Caco-2 (cell line): ENCODE measurements around the gene CLPTM1. TPM values are rescaled to one million over a fixed set of nuclear protein-coding genes. Genes with fewer than 3 reads are reported as not detected.
A peak's percentile ranks its signal among the peaks of the same experiment; 100 is the strongest.
"Not testable (repeated sequence)": the region's sequence is repeated elsewhere in the genome, so short reads cannot be mapped to it uniquely, and the experiment has no call there.

Experiments
- BruUV-seq: library from RNA; stranded (reverse); fragments of 400-500 nt; replicated peaks from 2 replicates; lab custom pipeline; 2021; lab: Mats Ljungman, UMichigan
- CTCF ChIA-PET: fragments of 300-600 bp; sonication (Branson Sonifier 250); formaldehyde crosslinking; loops from one replicate; lab custom pipeline; 2022; ENCODE audit warnings: antibody characterized with exemption; lab: Charles Lee
- POLR2A ChIA-PET: fragments of 300-600 bp; sonication (Branson Sonifier 250); formaldehyde crosslinking; loops from one replicate; lab custom pipeline; 2022; ENCODE audit warnings: antibody characterized with exemption; lab: Charles Lee
- DNase-seq, 2 experiments: peaks; one replicate each; pipeline versions ENCODE4 v3.0.0 to v3.0.0-alpha.2; 2020 to 2022
- H3K27me3 ChIP-seq: replicated peaks from 2 replicates; pipeline ENCODE4 v1.6.0; 2011; ENCODE audit warnings: low read length; ENCODE audit not compliant: control insufficient read depth, insufficient read depth
- H3K36me3 ChIP-seq: 2 replicates; pipeline ENCODE4 v1.5.1; 2011; ENCODE audit warnings: low read length; ENCODE audit not compliant: control insufficient read depth, insufficient read depth
- H3K4me1 ChIP-seq: fragments of 250-450 bp; sonication (Bioruptor Pico); 2 replicates; pipeline ENCODE4 v1.5.1; 2020; ENCODE audit warnings: mild to moderate bottlenecking
- H3K4me3 ChIP-seq: 2 replicates; pipeline ENCODE4 v1.5.1; 2011; ENCODE audit warnings: low read depth, mild to moderate bottlenecking, control low read depth, low read length
- H3K9me3 ChIP-seq: fragments of 250-450 bp; sonication (Bioruptor Pico); 2 replicates; pipeline ENCODE4 v1.5.1; 2020; ENCODE audit warnings: mild to moderate bottlenecking, moderate library complexity
- H3K27ac Mint-ChIP-seq: one replicate; pipeline ENCODE4 v1.8.0; 2022; ENCODE audit warnings: mixed read lengths; ENCODE audit not compliant: unreplicated experiment
- H3K27me3 Mint-ChIP-seq: one replicate; pipeline ENCODE4 v1.8.0; 2022; ENCODE audit warnings: mixed read lengths; ENCODE audit not compliant: insufficient read depth, unreplicated experiment
- H3K36me3 Mint-ChIP-seq: one replicate; pipeline ENCODE4 v1.8.0; 2022; ENCODE audit warnings: mild to moderate bottlenecking, mixed read lengths; ENCODE audit not compliant: insufficient read depth, unreplicated experiment
- H3K4me1 Mint-ChIP-seq: one replicate; pipeline ENCODE4 v1.8.0; 2022; ENCODE audit warnings: low read depth, mixed read lengths; ENCODE audit not compliant: unreplicated experiment
- H3K4me3 Mint-ChIP-seq: one replicate; pipeline ENCODE4 v1.8.0; 2022; ENCODE audit warnings: mild to moderate bottlenecking, moderate library complexity, mixed read lengths; ENCODE audit not compliant: unreplicated experiment
- H3K9me3 Mint-ChIP-seq: one replicate; pipeline ENCODE4 v1.8.0; 2022; ENCODE audit warnings: mixed read lengths; ENCODE audit not compliant: unreplicated experiment
- intact Hi-C: fragments of 100-400 bp; cut with micrococcal nuclease; formaldehyde crosslinking; loops from one replicate; pipeline ENCODE4 v1.10.0; 2022; ENCODE audit not compliant: unreplicated experiment
- total RNA-seq: library from RNA; stranded (reverse); gene quantifications from 2 replicates; pipeline ENCODE4 v1.2.3, GENCODE V29; 2022
- TF ChIP-seq, protein P1 (sequence below), 2 experiments: fragments of 200-600 bp in 1 of 2; IDR thresholded peaks; 1 replicate in 1 of 2; 2 replicates in 1 of 2; pipeline versions ENCODE4 v1.5.1 to v1.8.0; 2011 to 2022; ENCODE audit warnings: antibody characterized with exemption in 1 of 2, control low read depth in 1 of 2, inconsistent platforms in 1 of 2, low read depth in 1 of 2, low read length in 1 of 2, mild to moderate bottlenecking in 1 of 2, moderate library complexity in 1 of 2; ENCODE audit not compliant: insufficient read depth in 1 of 2, severe bottlenecking in 1 of 2, unreplicated experiment in 1 of 2

The CLPTM1 gene
- total RNA-seq, 1 experiment from 2014 or later, result 144 TPM

DNA sequence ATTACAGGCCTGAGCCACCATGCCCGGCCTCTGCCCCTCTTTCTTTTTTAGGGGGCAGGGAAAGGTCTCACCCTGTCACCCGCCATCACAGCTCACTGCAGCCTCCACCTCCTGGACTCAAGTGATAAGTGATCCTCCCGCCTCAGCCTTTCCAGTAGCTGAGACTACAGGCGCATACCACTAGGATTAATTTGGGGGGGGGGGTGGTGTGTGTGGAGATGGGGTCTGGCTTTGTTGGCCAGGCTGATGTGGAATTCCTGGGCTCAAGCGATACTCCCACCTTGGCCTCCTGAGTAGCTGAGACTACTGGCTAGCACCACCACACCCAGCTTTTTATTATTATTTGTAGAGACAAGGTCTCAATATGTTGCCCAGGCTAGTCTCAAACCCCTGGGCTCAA is 45.4 kb upstream of the CLPTM1 start:
- no peaks in the 10 kb centered on the region for H3K27me3 Mint-ChIP-seq
- H3K9me3 Mint-ChIP-seq, result no peaks in the 10 kb centered on the region
- no peak for DNase-seq
- peaks cover 8% of the 10 kb centered on the region for H3K36me3 ChIP-seq
- peaks cover 58% of the 10 kb centered on the region for H3K4me1 Mint-ChIP-seq
- BruUV-seq, result no TSS peak
- H3K36me3 Mint-ChIP-seq, result peaks cover 88% of the 10 kb centered on the region
- intact Hi-C loops, result loop anchor here (10.0 kb wide), 2 partner anchors 95 to 165 kb away; partner anchors contain the start of genes GEMIN7, RELB and ZNF296
- H3K9me3 ChIP-seq, result no peaks in the 10 kb centered on the region
- POLR2A ChIA-PET, result interaction anchor here (0.5 to 0.9 kb wide), 3 partner anchors 26 to 148 kb away, joined by 3 to 11 read pairs (median 3); no protein-coding TSS in a partner anchor
- no peak overlapping the region for H3K4me3 ChIP-seq
- peaks cover 33% of the 10 kb centered on the region for H3K4me1 ChIP-seq
- TF ChIP-seq, protein P1, sequence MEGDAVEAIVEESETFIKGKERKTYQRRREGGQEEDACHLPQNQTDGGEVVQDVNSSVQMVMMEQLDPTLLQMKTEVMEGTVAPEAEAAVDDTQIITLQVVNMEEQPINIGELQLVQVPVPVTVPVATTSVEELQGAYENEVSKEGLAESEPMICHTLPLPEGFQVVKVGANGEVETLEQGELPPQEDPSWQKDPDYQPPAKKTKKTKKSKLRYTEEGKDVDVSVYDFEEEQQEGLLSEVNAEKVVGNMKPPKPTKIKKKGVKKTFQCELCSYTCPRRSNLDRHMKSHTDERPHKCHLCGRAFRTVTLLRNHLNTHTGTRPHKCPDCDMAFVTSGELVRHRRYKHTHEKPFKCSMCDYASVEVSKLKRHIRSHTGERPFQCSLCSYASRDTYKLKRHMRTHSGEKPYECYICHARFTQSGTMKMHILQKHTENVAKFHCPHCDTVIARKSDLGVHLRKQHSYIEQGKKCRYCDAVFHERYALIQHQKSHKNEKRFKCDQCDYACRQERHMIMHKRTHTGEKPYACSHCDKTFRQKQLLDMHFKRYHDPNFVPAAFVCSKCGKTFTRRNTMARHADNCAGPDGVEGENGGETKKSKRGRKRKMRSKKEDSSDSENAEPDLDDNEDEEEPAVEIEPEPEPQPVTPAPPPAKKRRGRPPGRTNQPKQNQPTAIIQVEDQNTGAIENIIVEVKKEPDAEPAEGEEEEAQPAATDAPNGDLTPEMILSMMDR (IDR thresholded peaks at IDR 0.05; ENCODE audit: insufficient read depth in 1 of 2, low read depth in 1 of 2, low read length in 1 of 2, severe bottlenecking in 1 of 2, unreplicated experiment in 1 of 2), result no peak
- H3K27ac Mint-ChIP-seq, result peak overlapping the region; percentile 13
- H3K4me3 Mint-ChIP-seq, result no peak overlapping the region
- CTCF ChIA-PET, result interaction anchor here (0.6 kb wide), 2 partner anchors 64 to 144 kb away, joined by 3 to 5 read pairs; partner anchors contain the start of gene NECTIN2
- no peaks in the 10 kb centered on the region for H3K27me3 ChIP-seq

DNA sequence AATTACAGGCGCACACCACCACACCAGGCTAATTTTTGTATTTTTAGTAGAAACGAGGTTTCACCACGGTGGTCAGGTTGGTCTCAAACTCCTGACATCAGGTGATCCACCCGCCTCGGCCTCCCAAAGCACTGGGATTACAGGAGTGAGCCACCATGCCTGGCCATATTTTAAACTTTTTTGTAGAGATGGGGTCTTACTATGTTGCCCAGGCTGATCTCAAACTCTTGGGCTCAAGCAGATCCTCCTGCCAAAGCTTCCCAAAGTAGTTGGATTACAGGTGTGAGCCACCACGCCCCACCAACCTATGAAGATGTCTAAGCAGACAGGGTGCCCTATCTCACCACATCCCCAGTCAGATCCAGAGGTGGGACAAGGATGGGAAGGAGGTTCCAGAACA is 43.3 kb upstream of the CLPTM1 start:
- DNase-seq, H3K27ac Mint-ChIP-seq, H3K9me3 ChIP-seq, H3K9me3 Mint-ChIP-seq, intact Hi-C loops, H3K4me3 ChIP-seq, H3K27me3 ChIP-seq, POLR2A ChIA-PET, H3K4me3 Mint-ChIP-seq, BruUV-seq, H3K36me3 ChIP-seq, H3K27me3 Mint-ChIP-seq: not testable (repeated sequence)
- peaks cover 23% of the 10 kb centered on the region for H3K4me1 ChIP-seq
- Mint-ChIP-seq H3K36me3 (peaks cover 74% of the 10 kb centered on the region), H3K4me1 (peaks cover 54% of the 10 kb centered on the region)
- CTCF ChIA-PET, result interaction anchor here (0.6 kb wide), 2 partner anchors 23 to 60 kb away, joined by 4 to 7 read pairs; no protein-coding TSS in a partner anchor

DNA sequence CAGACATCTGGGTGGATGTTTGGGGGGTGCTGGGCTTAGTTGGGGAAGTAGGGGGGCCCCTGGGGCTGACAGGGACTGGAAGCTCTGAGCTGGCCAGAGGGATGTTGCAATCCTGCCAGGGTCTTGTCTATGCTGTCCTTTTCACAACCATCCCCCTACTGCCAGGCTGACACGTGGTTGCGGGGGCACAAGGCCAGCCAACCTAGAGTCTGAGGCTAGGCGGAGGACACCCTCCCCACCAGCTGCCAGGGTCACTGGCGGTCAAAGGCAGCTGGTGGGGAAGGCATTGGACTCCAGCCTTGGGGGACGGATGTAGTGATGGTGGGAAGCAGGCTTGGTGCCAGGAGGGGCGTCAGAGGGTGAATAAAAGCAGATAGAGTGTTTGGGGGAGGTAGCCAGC is 42.3 kb upstream of the CLPTM1 start:
- intact Hi-C loops, result no loop called here
- no peak for DNase-seq
- CTCF ChIA-PET, result no interaction called here
- no TSS peak for BruUV-seq
- Mint-ChIP-seq H3K36me3 (peaks cover 68% of the 10 kb centered on the region), H3K4me1 (peaks cover 51% of the 10 kb centered on the region), H3K27ac (no peak overlapping the region), H3K4me3 (no peak overlapping the region), H3K9me3 (no peaks in the 10 kb centered on the region), H3K27me3 (no peaks in the 10 kb centered on the region)
- H3K36me3 ChIP-seq, result peaks cover 2% of the 10 kb centered on the region
- TF ChIP-seq, protein P1 (IDR thresholded peaks at IDR 0.05; ENCODE audit: insufficient read depth in 1 of 2, low read depth in 1 of 2, low read length in 1 of 2, severe bottlenecking in 1 of 2, unreplicated experiment in 1 of 2), result no peak
- H3K9me3 ChIP-seq, result no peaks in the 10 kb centered on the region
- peaks cover 18% of the 10 kb centered on the region for H3K4me1 ChIP-seq
- POLR2A ChIA-PET, result no interaction called here
- no peak overlapping the region for H3K4me3 ChIP-seq
- no peaks in the 10 kb centered on the region for H3K27me3 ChIP-seq

DNA sequence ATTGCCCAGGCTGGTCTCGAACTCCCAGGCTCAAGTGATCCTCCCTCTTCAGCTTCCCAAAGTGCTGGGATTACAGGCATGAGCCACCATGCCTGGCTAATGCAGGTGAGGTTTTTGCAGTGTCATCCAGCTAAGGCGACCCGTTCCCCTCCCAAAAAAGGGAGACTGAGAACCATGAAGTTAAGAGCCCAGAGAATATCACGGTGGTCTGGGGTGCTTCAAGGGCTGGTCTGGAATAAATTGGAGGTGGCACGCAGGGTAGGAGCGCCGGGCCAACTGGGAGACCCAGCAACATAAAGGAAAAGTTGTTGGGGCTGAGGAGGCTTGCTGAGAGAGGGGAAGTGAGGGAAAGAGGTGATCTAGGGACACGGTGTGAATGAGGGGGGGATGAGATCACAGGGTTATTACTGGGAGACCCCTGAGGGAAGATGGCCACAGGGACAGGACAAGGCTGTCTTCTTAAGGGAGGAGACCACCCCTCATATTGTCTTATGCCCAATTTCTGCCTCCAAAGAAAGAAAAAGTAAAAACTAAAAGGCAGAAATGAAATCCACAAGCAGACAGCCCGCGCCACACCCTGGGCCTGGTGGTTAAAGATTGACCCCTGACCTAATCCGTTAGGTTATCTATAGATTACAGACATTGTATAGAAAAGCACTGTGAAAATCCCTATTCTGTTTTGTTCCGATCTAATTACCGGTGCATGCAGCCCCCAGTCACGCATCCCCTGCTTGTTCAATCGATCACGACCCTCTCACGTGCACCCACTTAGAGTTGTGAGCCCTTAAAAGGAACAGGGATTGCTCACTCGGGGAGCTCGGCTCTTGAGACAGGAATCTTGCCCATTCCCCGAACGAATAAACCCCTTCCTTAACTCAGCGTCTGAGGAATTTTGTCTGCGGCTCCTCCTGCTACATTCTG is 41.4 kb upstream of the CLPTM1 start:
- not testable (repeated sequence) for DNase-seq, H3K36me3 ChIP-seq, H3K27me3 Mint-ChIP-seq, BruUV-seq, H3K9me3 ChIP-seq, H3K27me3 ChIP-seq, H3K9me3 Mint-ChIP-seq
- peaks cover 62% of the 10 kb centered on the region for H3K36me3 Mint-ChIP-seq
- ChIA-PET POLR2A (interaction anchor here (0.7 to 2.1 kb wide), 2 partner anchors 8 to 105 kb away, joined by 4 to 17 read pairs; partner anchors contain the start of genes APOE and BCAM), CTCF (interaction anchor here (1.0 kb wide), 1 partner anchor 38 kb away, joined by 4 read pairs; no protein-coding TSS in a partner anchor)
- peak overlapping the region; percentile 95 for H3K4me3 Mint-ChIP-seq
- intact Hi-C loops, result loop anchor here (1.0 kb wide), 1 partner anchor 7 kb away; no protein-coding TSS in a partner anchor
- peak overlapping the region; percentile 95 for H3K27ac Mint-ChIP-seq
- peaks cover 46% of the 10 kb centered on the region for H3K4me1 Mint-ChIP-seq
- Histone ChIP-seq H3K4me1 (peaks cover 18% of the 10 kb centered on the region), H3K4me3 (peak overlapping the region; percentile 57)
